Fibroblast of lung (primary cell): ENCODE data around the gene RSPH9.

ENCODE experiments used
- CTCF ChIP-seq, 2 donors: IDR thresholded peaks in 1 of 2; conservative IDR thresholded peaks in 1 of 2; 1 replicate in 1 of 2; 2 replicates in 1 of 2; pipeline ENCODE4 v1.5.1; 2011 to 2012; ENCODE audit warnings: low read length in 2 of 2, control low read depth in 1 of 2, inconsistent platforms in 1 of 2, low read depth in 1 of 2, mild to moderate bottlenecking in 1 of 2
- EZH2 ChIP-seq: IDR thresholded peaks from 2 replicates; pipeline ENCODE4 v1.5.1; 2012; ENCODE audit warnings: low read length, control low read depth, mild to moderate bottlenecking; ENCODE audit errors: missing control alignments

- TF ChIP-seq CTCF (conservative IDR thresholded peaks at IDR 0.05 in 1 of 2, IDR thresholded peaks at IDR 0.05 in 1 of 2; ENCODE audit: low read depth in 1 of 2, low read length in 2 of 2) (no peak), EZH2 (no peak)
Observed at GRCh38 chr6:43609402-43609801, 35.4 kb upstream of the RSPH9 start.
